Neural progenitor cell (in vitro differentiated cells): ENCODE measurements around the gene PSAPL1.

Experiments
- EZH2 ChIP-seq: fragments of 200-600 bp; sonication (generic); IDR thresholded peaks from 2 replicates; pipeline ENCODE4 v1.6.1; 2017; ENCODE audit warnings: antibody characterized with exemption, mild to moderate bottlenecking, moderate library complexity
- EZH2phosphoT487 ChIP-seq: fragments of 200-600 bp; sonication (generic); IDR thresholded peaks from 2 replicates; pipeline ENCODE4 v1.6.1; 2017; ENCODE audit warnings: antibody characterized with exemption
- TF ChIP-seq, protein P1 (sequence below): fragments of 200-600 bp; sonication (generic); IDR thresholded peaks from 2 replicates; pipeline ENCODE4 v1.5.1; 2017; ENCODE audit warnings: antibody characterized with exemption, mild to moderate bottlenecking

DNA sequence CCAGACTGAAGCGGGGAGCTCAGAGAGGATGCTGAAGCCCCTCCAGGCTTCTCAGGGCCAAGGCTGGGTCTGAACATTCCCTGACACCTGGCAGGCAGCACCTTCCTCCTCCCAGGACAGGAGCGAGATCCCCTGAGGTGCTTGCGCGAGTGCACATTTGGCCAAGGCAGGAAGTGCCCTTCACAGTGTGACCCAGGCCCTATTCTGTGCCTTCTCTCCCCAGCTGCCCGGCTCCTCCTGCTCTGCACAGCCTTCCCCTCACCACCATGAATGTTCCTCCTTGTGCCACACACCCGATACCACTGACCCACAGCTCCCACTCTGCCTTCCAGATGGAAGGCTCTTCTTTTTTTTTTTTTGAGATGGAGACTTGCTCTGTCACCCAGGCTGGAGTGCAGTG lies 17.1 kb upstream of the PSAPL1 start:
- TF ChIP-seq EZH2 (no peak), EZH2phosphoT487 (no peak)
- TF ChIP-seq, protein P1, sequence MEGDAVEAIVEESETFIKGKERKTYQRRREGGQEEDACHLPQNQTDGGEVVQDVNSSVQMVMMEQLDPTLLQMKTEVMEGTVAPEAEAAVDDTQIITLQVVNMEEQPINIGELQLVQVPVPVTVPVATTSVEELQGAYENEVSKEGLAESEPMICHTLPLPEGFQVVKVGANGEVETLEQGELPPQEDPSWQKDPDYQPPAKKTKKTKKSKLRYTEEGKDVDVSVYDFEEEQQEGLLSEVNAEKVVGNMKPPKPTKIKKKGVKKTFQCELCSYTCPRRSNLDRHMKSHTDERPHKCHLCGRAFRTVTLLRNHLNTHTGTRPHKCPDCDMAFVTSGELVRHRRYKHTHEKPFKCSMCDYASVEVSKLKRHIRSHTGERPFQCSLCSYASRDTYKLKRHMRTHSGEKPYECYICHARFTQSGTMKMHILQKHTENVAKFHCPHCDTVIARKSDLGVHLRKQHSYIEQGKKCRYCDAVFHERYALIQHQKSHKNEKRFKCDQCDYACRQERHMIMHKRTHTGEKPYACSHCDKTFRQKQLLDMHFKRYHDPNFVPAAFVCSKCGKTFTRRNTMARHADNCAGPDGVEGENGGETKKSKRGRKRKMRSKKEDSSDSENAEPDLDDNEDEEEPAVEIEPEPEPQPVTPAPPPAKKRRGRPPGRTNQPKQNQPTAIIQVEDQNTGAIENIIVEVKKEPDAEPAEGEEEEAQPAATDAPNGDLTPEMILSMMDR = no peak
